ENCODE results near the gene RPL10. TPM values are rescaled to one million over a fixed set of nuclear protein-coding genes. Genes with fewer than 3 reads are reported as not detected.

Gene RPL10
- total RNA-seq, 1 donor from 2014 or later: 1,898 TPM

DNA sequence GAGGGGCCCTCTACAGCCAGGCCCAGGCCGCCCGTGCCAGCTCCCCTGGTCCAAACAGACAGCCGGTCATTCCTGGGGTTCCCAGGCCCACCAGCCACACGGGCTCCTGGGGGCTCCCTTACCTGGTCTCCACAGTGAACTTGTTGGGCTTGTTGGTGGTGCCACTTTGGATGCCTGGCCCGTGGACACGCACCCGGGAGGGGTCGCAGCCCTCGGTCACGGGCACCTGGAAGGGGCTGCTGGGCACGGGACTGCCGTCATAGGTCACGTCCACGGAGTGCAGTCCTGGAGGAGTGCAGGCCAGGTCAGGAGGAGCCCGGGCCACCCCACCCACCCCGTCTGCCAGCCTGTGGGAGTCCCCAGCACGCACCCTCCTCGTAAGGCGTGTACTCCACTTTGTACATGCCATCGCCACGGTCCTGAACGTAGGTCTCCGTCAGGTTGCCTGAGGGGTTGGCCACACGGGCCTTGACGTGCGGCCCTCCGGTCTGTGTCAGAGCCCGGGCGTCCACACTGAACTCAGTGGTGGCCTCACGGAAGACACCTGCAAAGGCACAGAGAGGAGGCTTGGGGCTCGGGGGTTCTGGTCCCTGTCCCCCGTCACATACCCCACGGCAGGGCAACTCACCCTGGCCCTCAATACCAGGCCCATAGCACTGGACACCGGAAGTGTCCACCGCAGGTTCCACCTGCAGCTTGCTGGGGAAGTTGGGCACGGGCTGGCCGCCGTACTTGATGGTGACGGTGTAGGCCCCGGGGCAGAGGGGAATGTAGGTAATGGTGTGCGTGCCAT is 38.6 kb upstream of the RPL10 start:
- intact Hi-C loops (cut with micrococcal nuclease): no loop called here
- no peak for ATAC-seq
- DNase-seq: no peak

DNA sequence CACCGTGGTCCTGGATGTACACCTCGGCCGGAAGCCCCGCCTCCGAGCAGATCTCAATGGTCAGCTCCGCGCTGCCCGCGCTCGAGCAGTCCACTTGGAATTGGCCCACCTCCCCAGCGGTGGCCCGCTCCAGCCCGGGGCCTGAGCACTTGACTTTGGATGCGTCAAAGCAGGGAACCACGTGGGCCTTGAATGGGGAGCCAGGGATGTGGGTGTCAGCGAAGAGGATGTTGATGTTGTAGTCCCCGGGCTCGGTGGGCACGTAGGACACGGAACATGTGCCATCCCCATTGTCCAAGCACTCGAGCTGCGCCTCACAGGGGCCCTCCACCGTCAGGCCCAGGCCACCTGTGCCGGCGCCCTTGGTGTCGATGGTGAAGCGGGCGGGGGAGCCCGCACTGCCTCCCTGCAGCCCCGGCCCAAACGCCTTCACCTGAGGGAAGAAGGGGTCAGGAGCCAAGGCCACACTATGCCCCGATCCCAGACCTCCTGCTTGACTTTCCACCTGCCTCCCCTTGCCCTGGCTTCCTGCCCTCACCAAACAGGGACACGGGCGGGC is 37.9 kb upstream of the RPL10 start:
- no peak for ATAC-seq
- intact Hi-C loops (cut with micrococcal nuclease): no loop called here
- DNase-seq: no peak

- intact Hi-C loops (cut with micrococcal nuclease): no loop called here
- no peak for DNase-seq
- ATAC-seq: no peak
These were observed 36.0 kb upstream of the RPL10 start for GRCh38 chrX:154362085-154362742.

- no peak for DNase-seq
- ATAC-seq: no peak
- intact Hi-C loops (cut with micrococcal nuclease): no loop called here
These were observed 34.3 kb upstream of the RPL10 start for GRCh38 chrX:154363706-154364439.

DNA sequence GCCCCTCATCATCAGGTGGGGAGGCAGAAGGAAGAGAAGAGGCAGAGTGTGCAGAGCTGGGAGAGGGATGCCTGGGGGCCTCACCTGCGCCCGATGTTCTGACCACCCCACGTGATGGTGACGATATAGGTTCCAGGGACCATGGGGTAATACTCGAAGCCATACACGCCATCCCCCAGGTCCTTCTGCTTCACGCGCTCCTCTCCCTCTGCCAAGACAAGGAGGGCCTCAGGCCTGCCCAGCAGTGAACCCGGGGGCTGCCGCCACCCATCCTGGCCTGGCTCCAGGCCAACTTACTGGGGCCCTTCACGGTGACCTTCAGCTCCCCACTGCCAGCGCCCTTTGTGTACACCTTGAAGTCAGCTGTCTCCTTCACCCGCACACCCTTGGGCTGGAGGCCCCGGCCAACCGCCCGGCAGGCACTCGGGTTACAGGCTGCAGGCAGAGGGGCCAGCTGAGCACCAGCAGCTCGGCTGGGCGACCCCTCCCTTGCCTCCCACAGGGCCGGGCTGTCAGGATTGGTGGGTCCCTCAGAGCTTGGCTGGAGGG is 33.1 kb upstream of the RPL10 start:
- intact Hi-C loops (cut with micrococcal nuclease): no loop called here
- DNase-seq (no peak), ATAC-seq (no peak)

- DNase-seq (no peak), ATAC-seq (no peak)
- intact Hi-C loops (cut with micrococcal nuclease): no loop called here
These were observed 32.0 kb upstream of the RPL10 start for GRCh38 chrX:154365997-154366665.

DNA sequence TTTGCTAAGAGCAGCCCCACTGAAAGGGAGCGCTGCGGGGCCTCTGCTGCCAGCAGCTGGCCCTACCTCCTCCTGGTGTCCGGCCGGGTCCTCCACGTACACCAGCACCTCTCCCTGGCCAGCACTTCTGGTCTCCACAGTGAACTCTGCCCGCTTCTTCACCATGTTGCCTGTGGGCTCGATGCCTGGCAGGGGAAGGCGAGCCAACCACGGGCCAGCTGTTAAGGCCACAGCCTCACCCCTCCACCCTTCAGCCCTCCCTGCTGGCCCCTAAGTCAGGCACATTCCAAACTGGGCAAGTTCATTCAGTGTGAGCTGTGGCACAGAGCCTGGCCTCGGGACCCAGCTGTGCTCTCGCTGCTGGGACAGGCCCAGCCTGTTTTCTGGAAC is 31.5 kb upstream of the RPL10 start:
- peak; percentile 26 for ATAC-seq
- DNase-seq: peak; percentile 78
- intact Hi-C loops (cut with micrococcal nuclease): no loop called here

DNA sequence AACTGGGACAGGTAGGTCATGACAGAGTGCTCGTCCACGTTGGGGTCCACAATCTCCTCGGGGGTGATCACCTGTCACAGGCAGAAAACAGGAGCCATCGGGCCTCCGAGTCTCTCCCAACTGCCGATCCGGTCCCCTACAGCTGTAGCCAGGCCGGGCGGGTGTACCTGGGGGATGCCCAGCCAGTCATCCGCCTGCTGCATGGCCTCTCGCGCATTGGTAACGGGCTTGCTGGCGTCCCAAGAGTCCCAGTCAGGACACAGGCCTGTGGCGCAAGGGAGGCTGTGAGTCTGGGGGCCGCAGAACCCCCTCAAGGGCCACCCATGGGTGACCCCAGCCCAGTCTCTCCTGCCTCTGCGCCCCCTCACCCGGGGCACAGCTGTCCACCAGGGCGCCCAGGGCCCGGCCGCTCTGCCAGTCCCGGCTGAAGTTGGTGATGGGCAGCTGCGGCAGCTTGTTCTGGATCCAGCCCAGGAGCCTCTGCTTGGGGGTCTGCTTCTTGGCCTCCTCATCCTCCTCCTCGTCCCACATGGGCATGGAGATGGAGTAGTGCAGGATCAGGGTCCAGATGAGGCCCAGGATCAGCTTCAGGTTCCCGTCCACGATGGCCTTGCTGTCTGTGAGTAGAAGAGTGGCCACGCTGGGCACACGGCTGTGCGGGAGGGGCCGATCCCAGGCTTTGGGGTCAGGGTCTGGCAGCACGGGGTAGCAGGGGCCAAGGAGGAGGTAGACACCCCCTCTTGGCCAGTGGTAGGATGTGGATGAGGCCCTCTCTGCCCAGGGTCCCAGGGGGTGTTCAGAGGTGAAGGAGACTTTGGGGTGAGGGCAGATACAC is 30.5 kb upstream of the RPL10 start:
- ATAC-seq: no peak
- no peak for DNase-seq
- intact Hi-C loops (cut with micrococcal nuclease): no loop called here

- DNase-seq: peak; percentile 82
- intact Hi-C loops (cut with micrococcal nuclease): no loop called here
- ATAC-seq: peak; percentile 41
These were observed 29.3 kb upstream of the RPL10 start for GRCh38 chrX:154368630-154369448.

DNA sequence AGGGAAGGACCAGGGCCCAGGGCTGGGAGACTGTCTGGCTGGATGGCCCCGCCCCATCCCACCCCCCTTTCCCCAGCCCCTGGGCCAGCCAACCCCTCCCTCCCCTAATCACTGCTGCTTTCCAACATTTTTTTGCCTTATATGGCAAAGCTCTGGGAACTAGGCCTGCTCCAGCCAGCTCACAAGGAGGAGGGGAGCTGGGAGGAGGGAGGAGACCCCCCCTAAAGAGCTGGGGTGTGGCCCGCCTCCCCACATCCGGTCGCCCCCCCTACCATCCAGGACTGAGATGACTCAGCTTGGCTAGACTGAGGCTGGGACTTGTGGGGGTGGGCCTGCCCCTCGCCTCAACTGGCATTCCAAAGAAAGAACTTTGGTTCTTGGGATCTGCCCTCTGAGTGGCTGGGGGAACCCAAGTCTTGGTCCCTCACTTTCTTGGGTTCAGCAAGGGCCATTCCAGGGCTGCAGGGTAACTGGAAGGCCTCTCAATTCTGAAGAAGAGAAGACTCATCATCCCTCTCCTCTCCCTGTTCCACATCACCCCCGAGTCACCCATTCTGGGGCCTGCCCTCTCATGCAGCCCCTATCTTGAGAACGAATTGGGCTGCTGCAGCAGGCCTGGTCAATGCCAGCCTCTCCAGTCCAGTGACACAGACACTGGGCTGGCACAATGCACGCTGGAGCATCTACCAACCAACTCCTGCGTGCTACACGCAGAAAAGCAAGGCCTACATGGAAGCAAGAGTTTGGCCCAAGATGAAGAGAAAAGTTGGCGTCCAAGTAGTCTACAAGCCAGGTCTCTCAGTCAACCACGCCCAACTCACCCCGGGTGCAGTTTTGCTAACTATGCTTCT is 28.5 kb upstream of the RPL10 start:
- intact Hi-C loops (cut with micrococcal nuclease): no loop called here
- ATAC-seq (peak; percentile 62), DNase-seq (peak; percentile 84)

DNA sequence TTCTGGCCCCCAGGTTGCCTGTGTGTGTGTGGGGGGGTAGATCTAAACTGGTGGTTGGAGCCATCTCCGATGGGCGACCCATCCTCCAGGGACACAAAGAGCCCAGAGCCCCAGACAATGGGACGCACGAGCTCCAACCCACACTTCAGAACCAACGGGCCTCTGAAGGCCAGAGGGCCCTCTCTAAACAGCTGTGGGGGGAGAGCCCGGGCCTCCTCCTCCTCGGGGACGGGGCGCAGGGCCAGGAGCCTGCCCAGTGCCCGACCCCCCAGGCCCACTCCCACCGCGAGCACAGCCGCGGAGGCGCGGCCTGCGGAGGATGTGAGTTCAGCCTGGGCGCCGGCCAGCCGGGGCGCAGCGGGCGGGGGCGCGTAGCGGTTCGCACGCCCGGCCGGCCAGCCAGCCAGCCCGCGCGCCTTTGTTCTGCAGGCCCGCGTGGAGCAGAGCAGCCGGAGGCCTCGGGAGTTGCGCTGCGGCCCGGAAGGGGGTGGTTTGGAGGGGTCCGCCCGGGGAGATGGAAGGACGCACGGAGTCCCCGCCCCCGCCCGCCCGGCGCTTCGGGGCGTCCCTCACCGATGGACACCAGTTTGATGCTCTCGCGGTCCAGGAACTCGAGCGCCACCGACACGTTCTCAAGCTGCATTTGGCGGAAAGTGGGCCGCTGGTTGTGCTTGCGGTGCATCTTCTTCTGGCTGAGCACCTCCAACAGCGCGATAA is 27.7 kb upstream of the RPL10 start:
- DNase-seq (peak; percentile 71), ATAC-seq (peak; percentile 6)
- intact Hi-C loops (cut with micrococcal nuclease): no loop called here

- peak; percentile 69 for ATAC-seq
- DNase-seq: peak; percentile 96
- intact Hi-C loops (cut with micrococcal nuclease): no loop called here
These were observed 27.0 kb upstream of the RPL10 start for GRCh38 chrX:154371017-154371788.

DNA sequence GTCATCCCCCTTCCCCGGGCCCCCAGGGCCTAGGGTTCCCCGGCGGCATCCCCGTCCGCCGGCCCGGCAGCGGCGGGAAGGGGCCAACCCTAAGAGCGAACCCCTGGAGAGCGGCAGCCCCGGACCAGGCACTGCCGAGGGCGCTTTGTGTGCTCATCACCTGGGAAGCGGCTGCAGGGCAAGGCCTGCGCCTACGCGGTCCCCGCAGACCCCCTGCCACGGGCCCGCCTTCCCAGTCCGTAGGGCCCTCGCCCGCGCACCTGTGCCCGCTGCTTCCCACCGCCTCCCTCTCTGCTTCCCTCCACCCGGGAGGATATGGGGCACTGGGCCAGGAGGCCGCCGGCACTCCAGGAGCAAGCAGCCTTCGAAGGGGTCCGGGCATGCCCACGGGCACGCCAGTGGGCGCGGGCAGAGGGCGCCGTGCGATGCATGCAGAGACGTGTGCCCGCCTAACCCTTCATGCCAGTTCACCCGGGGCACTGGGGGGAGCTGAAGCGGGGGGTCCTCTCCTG is 26.3 kb upstream of the RPL10 start:
- ATAC-seq (no peak), DNase-seq (no peak)
- intact Hi-C loops (cut with micrococcal nuclease): no loop called here

GRCh38 chrX:154372612-154373022 is 25.6 kb upstream of the RPL10 start:
- DNase-seq (no peak), ATAC-seq (no peak)
- intact Hi-C loops (cut with micrococcal nuclease): no loop called here
